HG03045 (cell line): ENCODE results near the gene SENP3.
"Not testable (repeated sequence)": the region's sequence is repeated elsewhere in the genome, so short reads cannot be mapped to it uniquely, and the experiment has no call there.

Experiments
- ATAC-seq: cut with Tn5 transposase; IDR thresholded peaks from one replicate; pipeline ENCODE4 v1.9.1; 2021; ENCODE audit warnings: mild to moderate bottlenecking, moderate library complexity; ENCODE audit not compliant: unreplicated experiment

Gene SENP3

DNA sequence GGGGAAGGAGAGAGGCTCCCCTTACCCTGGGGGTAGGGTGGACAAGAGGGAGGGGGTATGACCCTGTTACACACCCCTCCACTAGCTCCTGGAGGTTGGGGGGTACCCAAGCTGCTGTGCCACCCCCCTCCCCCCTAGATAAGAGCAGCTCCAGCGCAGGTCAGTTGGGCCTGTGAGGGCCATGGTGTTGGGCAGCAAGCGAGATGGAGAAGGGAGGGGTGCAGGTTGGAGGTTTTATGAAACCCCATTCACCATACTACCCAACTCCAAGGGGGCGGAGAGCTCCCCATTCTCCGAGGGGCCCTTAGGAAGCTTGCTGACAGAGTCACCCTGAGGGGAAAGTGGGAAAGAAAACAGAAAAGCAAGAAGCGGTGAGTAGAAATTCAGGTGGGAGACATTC is 29.9 kb downstream of the SENP3 start:
- ATAC-seq: no peak

DNA sequence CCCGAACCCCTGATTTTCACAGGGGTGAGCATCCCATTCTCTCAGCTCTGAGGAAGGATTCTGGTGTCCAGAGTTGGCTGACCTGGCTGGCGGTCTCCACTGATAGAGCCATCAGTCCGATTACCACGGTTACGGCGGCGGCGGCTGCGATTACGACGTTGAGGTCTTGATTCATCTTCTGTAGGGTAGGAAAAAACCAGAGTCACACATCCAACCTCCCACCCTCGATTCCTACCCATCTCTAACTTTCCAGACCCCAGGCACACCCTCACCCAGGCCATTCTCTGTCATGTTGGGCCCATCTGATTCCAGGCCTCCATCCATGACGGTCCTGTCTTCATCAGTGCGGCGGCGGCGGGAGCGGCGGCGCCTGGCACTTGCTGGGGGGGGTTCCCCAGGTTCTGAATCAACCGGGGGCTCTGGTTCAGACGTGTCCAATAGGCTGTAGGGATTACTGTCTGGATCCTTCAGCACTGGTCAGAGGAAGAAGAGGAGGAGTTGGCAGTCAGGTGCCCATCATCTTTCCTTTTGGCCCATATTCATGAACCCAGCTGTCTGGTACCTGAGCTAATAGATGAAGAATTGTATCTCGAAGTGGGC is 30.8 kb downstream of the SENP3 start:
- no peak for ATAC-seq

DNA sequence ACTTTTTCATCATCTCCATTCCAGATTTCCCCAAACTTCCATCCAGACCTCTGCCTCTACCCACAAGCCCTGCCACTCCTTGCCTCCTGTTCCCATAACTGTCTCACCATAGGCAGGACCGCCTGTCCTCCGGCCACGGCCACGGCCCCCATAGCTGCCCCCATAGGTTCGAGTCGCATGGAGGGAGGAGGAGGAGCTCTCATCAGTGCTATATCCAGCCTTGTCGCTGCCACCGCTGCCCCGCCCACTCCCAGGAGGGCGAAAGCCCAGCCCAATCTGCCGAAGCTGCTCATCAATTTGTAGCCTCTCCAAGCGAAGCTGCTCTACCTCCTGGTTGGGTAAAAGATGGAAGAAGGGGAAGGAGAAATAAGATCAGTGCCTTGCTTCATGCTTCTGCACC is 31.6 kb downstream of the SENP3 start:
- no peak for ATAC-seq

DNA sequence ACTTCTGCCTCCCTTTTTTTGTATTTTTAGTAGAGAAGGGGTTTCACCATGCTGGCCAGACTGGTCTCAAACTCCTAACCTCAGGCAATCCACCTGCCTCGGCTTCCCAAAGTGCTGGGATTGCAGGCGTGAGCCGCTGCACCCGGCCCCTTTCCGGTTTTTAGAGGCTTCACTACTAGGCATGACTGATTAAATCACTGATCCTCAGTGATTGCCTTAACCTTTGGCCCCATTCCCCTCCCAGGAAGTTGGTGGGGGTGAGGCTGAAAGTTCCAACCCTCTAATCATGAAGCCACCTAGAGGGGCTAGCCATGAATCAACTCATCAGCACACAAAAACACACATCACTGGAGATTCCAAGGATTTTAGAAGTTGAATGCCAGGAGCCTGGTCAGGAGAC is 35.8 kb downstream of the SENP3 start:
- ATAC-seq: not testable (repeated sequence)

DNA sequence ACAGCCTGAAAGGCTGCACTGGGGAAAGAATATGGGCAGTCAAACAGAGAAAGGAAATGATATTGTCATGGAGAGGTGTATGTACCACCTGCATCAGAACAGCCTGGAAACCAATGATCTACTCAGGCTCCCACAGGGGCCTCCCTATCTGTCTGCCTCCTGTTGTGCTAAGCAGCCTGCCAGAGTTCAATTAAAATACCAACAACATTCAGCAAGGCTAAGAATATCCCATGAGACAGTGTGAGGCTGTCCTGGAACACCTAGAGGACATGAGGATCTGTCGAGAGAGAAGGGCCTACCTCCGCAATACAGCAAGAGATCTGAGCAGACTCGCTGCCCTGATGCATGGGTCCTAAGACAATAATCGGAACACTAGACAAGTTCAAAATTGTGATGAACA is 44.6 kb downstream of the SENP3 start:
- no peak for ATAC-seq

DNA sequence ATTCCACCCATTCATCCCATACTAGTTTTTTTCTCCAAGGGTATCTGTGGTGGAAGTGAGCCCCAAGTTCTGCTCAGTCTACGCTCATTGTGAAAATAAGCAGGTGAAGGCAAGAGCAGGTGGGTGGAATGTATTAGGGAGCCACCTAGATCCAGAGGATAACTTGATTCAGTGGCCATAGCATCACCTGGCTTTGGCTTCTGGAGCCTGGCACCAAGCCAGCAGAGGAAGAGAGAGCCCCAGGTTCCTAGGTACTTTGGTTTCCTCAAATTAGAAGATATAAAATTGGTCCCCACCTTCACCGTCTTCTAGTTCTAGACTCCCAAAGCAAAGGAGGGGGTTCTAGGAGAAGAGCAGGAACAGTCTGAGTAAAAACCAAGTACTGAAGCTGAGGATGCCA is 48.9 kb downstream of the SENP3 start:
- no peak for ATAC-seq

DNA sequence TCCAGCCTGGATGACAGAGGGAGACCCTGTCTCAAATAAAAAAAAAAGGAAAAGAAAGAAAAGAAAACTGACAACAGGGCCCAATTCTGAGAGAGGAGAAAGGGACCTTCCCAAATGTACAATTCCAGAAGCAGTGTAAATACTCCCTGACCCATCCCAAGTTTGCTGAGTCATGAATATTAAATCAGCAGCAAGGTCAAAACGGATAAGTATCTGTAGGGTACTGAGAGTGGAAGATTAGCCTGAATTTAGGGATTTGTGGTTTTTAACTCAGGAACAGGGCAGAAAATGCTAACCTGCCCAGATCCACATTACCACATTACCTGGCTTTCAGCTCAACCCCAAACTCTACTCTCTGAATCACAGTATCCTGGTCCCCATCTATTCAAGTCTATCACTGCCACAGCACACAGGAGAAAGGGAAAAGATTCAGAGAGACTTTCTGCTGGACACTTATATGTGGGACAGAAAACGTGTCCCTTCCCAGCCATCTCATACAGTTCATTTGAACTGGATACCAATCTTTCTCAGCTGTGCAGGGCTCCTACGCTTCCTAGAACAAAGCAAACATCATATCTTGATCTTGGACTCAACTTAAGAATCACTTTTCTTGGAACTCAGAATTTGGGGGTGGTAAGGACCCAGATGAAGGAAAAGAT is 50.0 kb downstream of the SENP3 start:
- ATAC-seq: no peak

DNA sequence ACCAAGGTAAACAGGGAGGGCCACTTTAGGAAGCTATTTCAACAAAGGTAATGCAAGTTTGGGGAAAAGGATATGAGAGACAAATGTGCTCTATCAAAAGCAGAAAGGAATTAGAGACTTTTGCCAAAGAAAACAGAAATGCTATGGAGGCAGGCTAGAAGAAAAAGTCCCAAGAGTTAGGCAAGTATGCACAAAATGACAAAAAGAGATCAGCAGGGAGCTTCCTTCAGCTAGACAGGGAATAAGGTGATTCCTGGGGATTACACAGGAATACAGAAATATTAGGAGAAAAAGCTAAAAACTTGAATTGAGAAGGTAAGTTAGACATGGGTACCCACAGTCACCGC is 50.5 kb downstream of the SENP3 start:
- no peak for ATAC-seq

DNA sequence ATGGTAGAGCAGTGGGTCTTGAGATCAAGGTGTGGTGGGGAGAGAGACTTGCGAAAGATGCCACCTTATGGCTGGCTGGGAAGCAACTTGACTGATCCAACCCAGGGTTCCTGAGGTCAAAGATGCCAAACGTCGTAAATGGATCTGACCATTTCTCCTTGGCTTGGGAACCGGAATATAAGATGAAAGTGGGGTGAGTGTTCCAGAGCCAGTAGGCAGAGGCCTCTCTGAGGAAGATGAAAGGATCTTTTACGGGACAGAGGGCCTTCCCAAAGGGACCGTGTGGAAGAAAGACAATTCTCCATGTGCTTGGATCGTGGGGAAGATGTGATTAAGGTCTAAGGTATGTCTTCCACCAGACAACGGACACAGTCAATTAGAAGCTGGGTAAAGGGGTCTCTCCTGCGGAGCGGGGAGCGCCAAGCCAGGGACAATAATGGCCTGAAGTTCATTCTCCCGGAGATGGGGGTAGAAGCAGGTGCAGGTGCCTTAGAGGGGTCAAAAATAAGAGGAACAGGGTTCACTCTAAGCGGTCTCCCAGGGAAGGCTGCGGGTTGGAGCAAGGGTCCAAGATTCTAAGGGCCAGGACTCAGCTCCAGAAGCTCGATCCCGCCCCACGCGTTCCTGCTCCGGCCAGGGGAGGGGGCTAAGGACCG is 52.2 kb downstream of the SENP3 start:
- ATAC-seq: no peak

DNA sequence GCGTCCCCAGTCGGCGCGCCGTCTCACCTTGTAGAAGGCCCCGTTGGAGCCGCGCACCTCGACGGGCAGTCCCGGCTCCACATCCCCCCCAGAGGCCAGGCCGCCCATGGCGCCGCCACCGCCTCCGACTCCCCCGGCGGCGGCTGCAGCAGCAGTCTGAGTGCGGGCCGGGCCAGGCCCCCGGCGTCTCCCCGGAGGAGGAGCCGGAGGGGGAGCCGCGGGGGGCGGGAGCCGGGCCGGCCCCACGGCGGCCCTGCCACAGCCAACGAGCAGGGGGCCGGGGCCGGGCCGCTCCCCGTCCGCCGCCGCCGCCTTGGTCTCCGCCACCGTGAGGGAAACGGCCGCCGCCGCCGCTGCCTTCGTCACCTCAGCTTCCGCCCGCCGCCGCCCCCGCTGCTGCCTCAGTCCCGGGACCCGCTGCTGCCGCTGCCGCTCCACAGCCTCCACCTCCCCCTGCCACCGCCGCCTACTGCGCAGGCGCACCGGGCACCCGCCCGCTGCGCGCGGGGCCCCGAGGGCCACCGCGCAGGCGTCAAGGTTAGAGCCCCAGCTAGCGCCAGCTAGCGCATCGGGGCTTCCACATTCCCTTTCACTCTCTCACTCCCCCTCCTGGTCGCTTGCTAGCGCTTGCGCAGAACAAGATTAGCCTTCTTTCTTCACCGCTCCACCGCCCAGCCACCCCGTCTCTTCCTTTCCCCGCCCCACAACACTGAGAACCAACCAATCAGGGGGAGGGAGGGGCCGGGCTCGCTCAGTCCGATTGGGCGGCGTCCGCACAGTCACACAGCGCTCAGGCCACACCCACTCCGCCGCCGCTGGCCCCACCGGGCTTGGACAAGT is 52.9 kb downstream of the SENP3 start, which contains the start of gene FXR2:
Gene FXR2 (minus strand): TSS at position 473 of the 840 bp plus-strand sequence. CDS start 365 bp downstream, at position 108.
- peak; percentile 84 for ATAC-seq

DNA sequence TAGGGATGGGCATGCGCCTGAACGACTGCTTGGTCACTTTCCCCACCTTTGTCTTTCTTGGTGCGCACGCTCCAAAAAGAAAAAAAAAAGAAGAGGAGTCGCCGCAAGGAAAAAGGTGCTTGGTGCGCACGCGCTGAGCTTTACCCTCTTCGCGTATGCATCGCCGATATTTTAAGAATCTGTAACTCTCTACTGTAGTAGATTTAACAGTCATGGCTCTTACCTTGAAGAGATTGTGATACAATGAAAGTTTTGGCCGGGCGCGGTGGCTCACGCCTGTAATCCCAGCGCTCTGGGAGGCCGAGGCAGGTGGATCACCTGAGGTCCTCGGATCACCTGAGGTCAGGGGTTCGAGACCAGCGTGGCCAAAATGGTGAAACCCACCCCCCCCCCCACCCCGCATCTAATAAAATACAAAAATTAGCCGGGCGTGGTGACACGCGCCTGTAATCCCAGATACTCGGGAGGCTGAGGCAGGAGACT is 53.6 kb downstream of the SENP3 start:
- ATAC-seq: no peak

DNA sequence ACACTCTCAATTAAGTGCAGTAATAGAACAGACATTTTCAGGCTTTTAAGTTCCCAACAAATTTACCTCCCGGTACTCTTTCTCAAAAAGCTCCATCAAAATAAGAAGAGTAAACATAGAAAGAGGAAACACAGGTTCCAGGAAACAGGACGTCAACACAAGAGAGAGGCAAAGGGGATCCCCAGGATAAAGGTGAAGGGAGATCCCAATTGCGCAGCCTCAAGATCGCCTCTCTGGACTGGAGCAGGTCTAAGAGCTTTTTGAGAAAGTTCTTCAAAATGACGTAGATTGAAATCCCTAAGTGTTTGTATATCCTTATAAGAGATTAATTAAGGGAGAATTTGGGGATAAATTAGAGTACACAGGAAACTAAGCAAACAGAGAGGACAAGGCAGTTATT is 56.9 kb downstream of the SENP3 start:
- no peak for ATAC-seq

DNA sequence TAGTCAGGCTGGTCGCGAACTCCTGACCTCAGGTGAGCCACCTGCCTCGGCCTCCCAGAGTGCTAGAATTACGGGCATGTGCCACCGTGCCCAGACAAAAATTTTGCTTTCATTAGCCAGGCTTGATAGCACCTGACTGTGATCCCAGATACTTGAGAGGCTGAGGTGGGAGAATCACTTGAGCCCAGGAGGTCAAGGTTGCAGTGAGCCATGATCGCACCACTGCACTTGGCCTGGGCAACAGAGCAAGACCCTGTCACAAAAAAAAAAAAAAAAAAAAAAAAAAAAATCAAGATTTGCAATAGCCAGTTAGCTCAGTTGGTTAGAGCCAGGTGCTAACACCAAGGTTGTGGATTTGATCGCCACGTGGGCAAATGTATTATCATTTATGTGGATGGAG is 59.1 kb downstream of the SENP3 start:
- no peak for ATAC-seq
